ENCODE measurements around the gene ATP2A3. TPM values are rescaled to one million over a fixed set of nuclear protein-coding genes. Genes with fewer than 3 reads are reported as not detected.

ATP2A3 gene
- total and polyA plus RNA-seq, 2 experiments from 2014 or later: 4.2 to 6.9 TPM

GRCh38 chr17:3955673-3955988, 8.6 kb downstream of the ATP2A3 start:
- no peak overlapping the region for H3K4me3 ChIP-seq
- TF ChIP-seq CTCF (IDR thresholded peaks at IDR 0.05; ENCODE audit: low read depth, low read length): no peak
- H3K36me3 ChIP-seq: no peaks in the 10 kb centered on the region
- peaks cover 6% of the 10 kb centered on the region for H3K4me1 ChIP-seq (ENCODE audit: low read depth)
- H3K9me3 ChIP-seq (ENCODE audit: low read depth): no peaks in the 10 kb centered on the region
- DNase-seq (ENCODE audit: low read depth in 1 of 2, low spot score in 1 of 2): no peak
- H3K27me3 ChIP-seq: no peaks in the 10 kb centered on the region
- H3K27ac ChIP-seq: no peak overlapping the region

GRCh38 chr17:3954976-3955672, 9.1 kb downstream of the ATP2A3 start:
- Histone ChIP-seq H3K27me3 (no peaks in the 10 kb centered on the region), H3K27ac (no peak overlapping the region), H3K4me1 (ENCODE audit: low read depth) (peaks cover under 1% of the 10 kb centered on the region), H3K36me3 (no peaks in the 10 kb centered on the region), H3K4me3 (no peak overlapping the region), H3K9me3 (ENCODE audit: low read depth) (no peaks in the 10 kb centered on the region)
- no peak for TF ChIP-seq CTCF (IDR thresholded peaks at IDR 0.05; ENCODE audit: low read depth, low read length)
- no peak for DNase-seq (ENCODE audit: low read depth in 1 of 2, low spot score in 1 of 2)

- Histone ChIP-seq H3K27ac (no peak overlapping the region), H3K4me1 (ENCODE audit: low read depth) (no peaks in the 10 kb centered on the region), H3K27me3 (no peaks in the 10 kb centered on the region), H3K36me3 (no peaks in the 10 kb centered on the region), H3K4me3 (no peak overlapping the region), H3K9me3 (ENCODE audit: low read depth) (no peaks in the 10 kb centered on the region)
- no peak for TF ChIP-seq CTCF (IDR thresholded peaks at IDR 0.05; ENCODE audit: low read depth, low read length)
- DNase-seq (ENCODE audit: low read depth in 1 of 2, low spot score in 1 of 2): no peak
Observed at GRCh38 chr17:3954086-3954485, 10.2 kb downstream of the ATP2A3 start.

GRCh38 chr17:3953542-3953941, 10.7 kb downstream of the ATP2A3 start:
- no peak overlapping the region for H3K27ac ChIP-seq
- no peaks in the 10 kb centered on the region for H3K4me1 ChIP-seq (ENCODE audit: low read depth)
- H3K9me3 ChIP-seq (ENCODE audit: low read depth): no peaks in the 10 kb centered on the region
- H3K27me3 ChIP-seq: no peaks in the 10 kb centered on the region
- DNase-seq (ENCODE audit: low read depth in 1 of 2, low spot score in 1 of 2): no peak
- no peak overlapping the region for H3K4me3 ChIP-seq
- no peaks in the 10 kb centered on the region for H3K36me3 ChIP-seq
- no peak for TF ChIP-seq CTCF (IDR thresholded peaks at IDR 0.05; ENCODE audit: low read depth, low read length)

GRCh38 chr17:3952186-3952585, 12.1 kb downstream of the ATP2A3 start:
- TF ChIP-seq CTCF (IDR thresholded peaks at IDR 0.05; ENCODE audit: low read depth, low read length): no peak
- no peaks in the 10 kb centered on the region for H3K9me3 ChIP-seq (ENCODE audit: low read depth)
- DNase-seq (ENCODE audit: low read depth in 1 of 2, low spot score in 1 of 2): no peak
- no peaks in the 10 kb centered on the region for H3K27me3 ChIP-seq
- no peaks in the 10 kb centered on the region for H3K36me3 ChIP-seq
- no peaks in the 10 kb centered on the region for H3K4me1 ChIP-seq (ENCODE audit: low read depth)
- no peak overlapping the region for H3K27ac ChIP-seq
- no peak overlapping the region for H3K4me3 ChIP-seq
